NCI-H1417 treated with DMSO at 0.1 percent for 48 hours (cell line): ENCODE data around the gene RANBP9.

Experiments
- DNase-seq: peaks from one replicate; lab custom pipeline; 2025; lab: John Stamatoyannopoulos, UW

RANBP9 gene

GRCh38 chr6:13600036-13600435, 111.6 kb downstream of the RANBP9 start:
- DNase-seq = no peak

- DNase-seq = no peak
These were observed 114.6 kb downstream of the RANBP9 start for GRCh38 chr6:13597073-13597472.

GRCh38 chr6:13593720-13594119, 117.9 kb downstream of the RANBP9 start:
- no peak for DNase-seq

- DNase-seq = no peak
These were observed 118.5 kb downstream of the RANBP9 start for GRCh38 chr6:13593103-13593502.

- no peak for DNase-seq
These were observed 120.3 kb downstream of the RANBP9 start for GRCh38 chr6:13591205-13591921.

GRCh38 chr6:13590574-13591153, 121.0 kb downstream of the RANBP9 start:
- DNase-seq = no peak

GRCh38 chr6:13589801-13590200, 121.8 kb downstream of the RANBP9 start:
- no peak for DNase-seq

GRCh38 chr6:13586603-13587542, 124.8 kb downstream of the RANBP9 start:
- no peak for DNase-seq

GRCh38 chr6:13581700-13582229, 129.9 kb downstream of the RANBP9 start:
- DNase-seq = no peak

- no peak for DNase-seq
These were observed 131.7 kb downstream of the RANBP9 start for GRCh38 chr6:13579911-13580310.

- DNase-seq = no peak
These were observed 133.7 kb downstream of the RANBP9 start for GRCh38 chr6:13577926-13578325.

GRCh38 chr6:13576017-13576416, 135.6 kb downstream of the RANBP9 start:
- no peak for DNase-seq

GRCh38 chr6:13575377-13575775, 136.3 kb downstream of the RANBP9 start:
- DNase-seq = no peak

GRCh38 chr6:13574571-13575376, 136.9 kb downstream of the RANBP9 start, which contains the start of gene SIRT5:
Gene SIRT5 (plus strand): TSS chr6:13574601. CDS start chr6:13584111, 9,510 bp downstream.
- peak; percentile 75 for DNase-seq

- DNase-seq = peak; percentile 61
These were observed 137.5 kb downstream of the RANBP9 start for GRCh38 chr6:13574149-13574570.

GRCh38 chr6:13573669-13574110, 137.9 kb downstream of the RANBP9 start:
- DNase-seq = no peak

GRCh38 chr6:13572951-13573654, 138.5 kb downstream of the RANBP9 start:
- no peak for DNase-seq

GRCh38 chr6:13572240-13572639, 139.4 kb downstream of the RANBP9 start:
- no peak for DNase-seq
